Mammary epithelial cell (primary cell): ENCODE data around the gene HPF1.

Source experiments
- EZH2 ChIP-seq: IDR thresholded peaks from 2 replicates; pipeline ENCODE4 v1.6.1; 2012; ENCODE audit warnings: low read length, inconsistent platforms, borderline replicate concordance
- TF ChIP-seq, protein P1 (sequence below), 2 donors: IDR thresholded peaks in 1 of 2; conservative IDR thresholded peaks in 1 of 2; 2 replicates each; pipeline ENCODE4 v1.5.1; 2011 to 2012; ENCODE audit warnings: inconsistent platforms in 2 of 2, low read length in 2 of 2, mild to moderate bottlenecking in 2 of 2, control low read depth in 1 of 2, low read depth in 1 of 2; ENCODE audit not compliant: insufficient read depth in 1 of 2; ENCODE audit errors: extremely low read depth in 1 of 2

DNA sequence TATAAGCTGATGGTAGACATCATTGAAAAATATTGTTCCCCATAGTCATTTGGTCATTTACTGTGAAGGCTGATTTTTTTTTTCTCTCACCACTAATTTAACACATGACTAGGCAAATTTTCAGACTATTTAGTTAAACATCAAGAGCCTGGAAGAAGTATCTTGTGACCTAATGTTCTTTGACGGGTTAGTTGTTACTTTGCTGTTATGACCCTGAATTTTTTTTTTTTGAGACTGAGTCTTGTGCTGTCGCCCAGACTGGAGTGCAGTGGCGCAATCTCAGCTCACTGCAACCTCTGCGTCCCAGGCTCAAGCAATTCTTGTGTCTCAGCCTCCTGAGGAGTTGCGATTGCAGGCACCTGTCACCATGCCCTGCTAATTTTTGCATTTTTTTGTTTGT, 67.0 kb downstream of the HPF1 start:
- TF ChIP-seq, protein P1, sequence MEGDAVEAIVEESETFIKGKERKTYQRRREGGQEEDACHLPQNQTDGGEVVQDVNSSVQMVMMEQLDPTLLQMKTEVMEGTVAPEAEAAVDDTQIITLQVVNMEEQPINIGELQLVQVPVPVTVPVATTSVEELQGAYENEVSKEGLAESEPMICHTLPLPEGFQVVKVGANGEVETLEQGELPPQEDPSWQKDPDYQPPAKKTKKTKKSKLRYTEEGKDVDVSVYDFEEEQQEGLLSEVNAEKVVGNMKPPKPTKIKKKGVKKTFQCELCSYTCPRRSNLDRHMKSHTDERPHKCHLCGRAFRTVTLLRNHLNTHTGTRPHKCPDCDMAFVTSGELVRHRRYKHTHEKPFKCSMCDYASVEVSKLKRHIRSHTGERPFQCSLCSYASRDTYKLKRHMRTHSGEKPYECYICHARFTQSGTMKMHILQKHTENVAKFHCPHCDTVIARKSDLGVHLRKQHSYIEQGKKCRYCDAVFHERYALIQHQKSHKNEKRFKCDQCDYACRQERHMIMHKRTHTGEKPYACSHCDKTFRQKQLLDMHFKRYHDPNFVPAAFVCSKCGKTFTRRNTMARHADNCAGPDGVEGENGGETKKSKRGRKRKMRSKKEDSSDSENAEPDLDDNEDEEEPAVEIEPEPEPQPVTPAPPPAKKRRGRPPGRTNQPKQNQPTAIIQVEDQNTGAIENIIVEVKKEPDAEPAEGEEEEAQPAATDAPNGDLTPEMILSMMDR (conservative IDR thresholded peaks at IDR 0.05 in 1 of 2, IDR thresholded peaks at IDR 0.05 in 1 of 2; ENCODE audit: extremely low read depth in 1 of 2, insufficient read depth in 1 of 2, low read depth in 1 of 2, low read length in 2 of 2): no peak
- no peak for TF ChIP-seq EZH2
